Measurements from ENCODE around the gene ANK3.

ANK3 gene

DNA sequence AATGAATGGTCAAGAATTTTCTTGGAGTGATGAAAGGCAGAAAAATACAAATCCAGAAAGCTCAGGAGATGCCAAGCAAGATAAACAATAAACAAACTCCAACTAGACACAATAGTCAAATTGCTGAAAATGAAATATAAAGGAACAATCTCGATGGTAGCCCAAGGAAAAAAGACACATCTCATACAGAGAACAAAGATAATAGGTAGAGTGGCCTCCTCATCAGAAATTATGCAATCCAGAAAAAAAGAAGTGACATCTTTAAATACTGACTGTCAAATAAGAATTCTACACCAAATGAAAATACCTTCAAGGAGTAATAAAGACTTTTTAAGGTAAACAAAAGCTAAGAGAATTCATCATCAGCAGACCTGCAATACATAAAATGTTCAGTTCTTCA, 150.4 kb downstream of the ANK3 start:
- TF ChIP-seq, protein P1, sequence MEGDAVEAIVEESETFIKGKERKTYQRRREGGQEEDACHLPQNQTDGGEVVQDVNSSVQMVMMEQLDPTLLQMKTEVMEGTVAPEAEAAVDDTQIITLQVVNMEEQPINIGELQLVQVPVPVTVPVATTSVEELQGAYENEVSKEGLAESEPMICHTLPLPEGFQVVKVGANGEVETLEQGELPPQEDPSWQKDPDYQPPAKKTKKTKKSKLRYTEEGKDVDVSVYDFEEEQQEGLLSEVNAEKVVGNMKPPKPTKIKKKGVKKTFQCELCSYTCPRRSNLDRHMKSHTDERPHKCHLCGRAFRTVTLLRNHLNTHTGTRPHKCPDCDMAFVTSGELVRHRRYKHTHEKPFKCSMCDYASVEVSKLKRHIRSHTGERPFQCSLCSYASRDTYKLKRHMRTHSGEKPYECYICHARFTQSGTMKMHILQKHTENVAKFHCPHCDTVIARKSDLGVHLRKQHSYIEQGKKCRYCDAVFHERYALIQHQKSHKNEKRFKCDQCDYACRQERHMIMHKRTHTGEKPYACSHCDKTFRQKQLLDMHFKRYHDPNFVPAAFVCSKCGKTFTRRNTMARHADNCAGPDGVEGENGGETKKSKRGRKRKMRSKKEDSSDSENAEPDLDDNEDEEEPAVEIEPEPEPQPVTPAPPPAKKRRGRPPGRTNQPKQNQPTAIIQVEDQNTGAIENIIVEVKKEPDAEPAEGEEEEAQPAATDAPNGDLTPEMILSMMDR (IDR thresholded peaks at IDR 0.05; ENCODE audit: low read depth, low read length, missing control alignments): no peak
- H3K4me3 ChIP-seq (ENCODE audit: low read depth, low read length): no peak overlapping the region
- in situ Hi-C loops (cut with HindIII; ENCODE audit: low sequenced_read_pairs): no loop called here
- no peak for DNase-seq (ENCODE audit: low read depth)

DNA sequence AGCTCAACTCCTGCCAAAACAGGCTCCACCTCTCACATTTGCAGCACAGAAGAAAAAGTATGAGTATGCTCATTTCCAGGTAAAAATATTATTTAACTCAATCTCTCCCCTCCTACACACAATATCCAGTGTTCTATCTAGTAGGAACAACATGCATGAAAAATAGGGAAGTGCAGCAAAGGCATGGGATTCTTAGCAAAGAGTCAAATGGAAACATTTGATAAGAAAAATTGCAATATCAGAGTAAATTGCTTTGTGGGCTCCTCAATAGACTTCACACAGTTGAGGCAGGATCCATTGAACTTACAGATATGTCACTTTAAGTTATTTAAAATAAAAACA, 150.9 kb downstream of the ANK3 start:
- DNase-seq (ENCODE audit: low read depth): no peak
- TF ChIP-seq, protein P1 (IDR thresholded peaks at IDR 0.05; ENCODE audit: low read depth, low read length, missing control alignments): no peak
- H3K4me3 ChIP-seq (ENCODE audit: low read depth, low read length): no peak overlapping the region
- in situ Hi-C loops (cut with HindIII; ENCODE audit: low sequenced_read_pairs): no loop called here

DNA sequence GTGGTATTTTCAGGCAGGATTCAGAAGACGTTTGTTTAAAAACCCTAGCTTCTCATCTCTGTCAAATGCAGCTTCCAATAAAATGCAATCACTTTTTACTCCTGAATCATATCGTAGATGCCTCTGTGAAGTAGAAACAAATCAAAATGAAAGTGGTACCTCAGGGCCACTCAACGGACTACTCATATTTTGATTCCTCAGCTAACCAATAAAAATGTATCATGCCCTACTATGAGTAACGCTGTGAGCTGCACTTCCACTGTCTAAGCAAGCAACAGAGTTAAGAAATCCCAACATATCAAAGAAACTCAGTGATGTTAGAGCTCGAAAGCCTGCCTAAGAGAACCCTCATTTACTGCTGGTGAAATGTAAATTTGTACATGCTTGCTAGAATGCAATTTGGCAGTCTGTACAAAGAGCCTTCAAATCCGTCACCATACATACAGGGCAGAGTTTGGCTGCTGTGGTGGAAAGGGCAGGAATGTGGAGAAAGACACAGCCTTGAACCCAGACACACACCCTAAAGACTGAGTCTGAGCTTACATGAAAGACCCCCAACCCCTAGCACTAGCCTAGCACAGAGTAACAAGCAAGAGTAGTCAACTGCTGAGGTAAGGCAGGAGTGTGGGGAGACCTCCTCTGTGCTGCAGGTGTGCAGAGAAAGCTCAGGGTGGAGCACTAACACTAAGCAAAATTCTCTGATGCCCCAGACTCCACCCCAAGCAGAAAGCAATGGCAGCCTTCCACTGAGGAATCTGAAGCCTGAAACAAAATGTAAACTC, 151.5 kb downstream of the ANK3 start:
- peak; percentile 64 for DNase-seq (ENCODE audit: low read depth)
- TF ChIP-seq, protein P1 (IDR thresholded peaks at IDR 0.05; ENCODE audit: low read depth, low read length, missing control alignments): peak; percentile 58
- in situ Hi-C loops (cut with HindIII; ENCODE audit: low sequenced_read_pairs): no loop called here
- no peak overlapping the region for H3K4me3 ChIP-seq (ENCODE audit: low read depth, low read length)

DNA sequence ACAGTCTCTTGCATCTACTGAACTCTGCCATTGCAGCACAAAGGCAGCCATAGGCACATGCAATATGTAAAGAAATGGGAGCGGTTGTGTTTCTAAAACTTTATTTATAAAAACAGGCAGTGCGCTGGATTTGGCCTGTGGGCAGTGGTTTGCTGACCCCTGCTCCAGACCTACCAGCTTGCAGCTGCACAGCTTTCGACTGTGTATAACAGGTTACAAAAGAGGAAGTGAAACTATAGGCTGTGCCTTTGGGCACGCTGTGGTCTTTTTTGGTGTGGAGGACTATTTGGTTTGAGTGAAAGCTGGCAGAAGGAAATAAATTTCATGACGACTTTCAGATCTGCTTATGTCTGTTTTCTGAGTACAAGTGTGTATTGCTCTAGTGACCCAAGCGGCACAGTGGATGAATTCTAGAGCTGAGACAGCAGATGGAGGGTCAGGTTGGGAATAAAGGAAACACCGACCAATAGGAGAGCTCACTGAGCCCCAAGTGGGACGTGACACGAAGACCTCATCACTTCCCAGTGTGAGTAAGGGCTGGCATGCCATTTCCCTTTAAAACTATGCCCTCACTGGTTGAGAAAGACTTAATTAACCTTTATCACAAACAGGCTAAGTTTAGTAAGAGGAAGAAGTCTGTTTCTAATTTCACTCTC, 152.7 kb downstream of the ANK3 start:
- no peak for DNase-seq (ENCODE audit: low read depth)
- in situ Hi-C loops (cut with HindIII; ENCODE audit: low sequenced_read_pairs): no loop called here
- no peak overlapping the region for H3K4me3 ChIP-seq (ENCODE audit: low read depth, low read length)

DNA sequence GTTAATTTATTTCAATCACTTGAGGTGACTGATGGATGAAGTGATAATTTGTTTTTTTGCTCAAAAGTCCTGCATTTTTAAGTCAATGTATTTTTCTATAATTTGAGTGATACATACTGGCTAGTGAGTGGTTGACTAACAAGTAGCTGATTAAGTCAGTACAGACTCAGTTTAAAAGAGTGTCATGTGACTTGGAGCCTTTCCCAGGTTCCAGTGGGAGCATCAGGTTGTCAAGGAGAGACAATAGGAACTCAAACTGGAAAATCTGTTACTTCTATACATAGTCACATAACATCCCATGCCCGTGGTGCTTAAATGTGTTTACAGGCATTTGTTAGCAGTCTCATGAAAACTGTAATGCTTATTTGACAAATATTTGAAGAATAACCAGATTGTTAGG, 154.7 kb downstream of the ANK3 start:
- DNase-seq (ENCODE audit: low read depth): peak; percentile 33
- no peak overlapping the region for H3K4me3 ChIP-seq (ENCODE audit: low read depth, low read length)
- TF ChIP-seq, protein P1 (IDR thresholded peaks at IDR 0.05; ENCODE audit: low read depth, low read length, missing control alignments): no peak
- in situ Hi-C loops (cut with HindIII; ENCODE audit: low sequenced_read_pairs): no loop called here

More for the DNA sequence above, 152.7 kb downstream of the ANK3 start:
- TF ChIP-seq, protein P1 (IDR thresholded peaks at IDR 0.05; ENCODE audit: low read depth, low read length, missing control alignments): no peak

DNA sequence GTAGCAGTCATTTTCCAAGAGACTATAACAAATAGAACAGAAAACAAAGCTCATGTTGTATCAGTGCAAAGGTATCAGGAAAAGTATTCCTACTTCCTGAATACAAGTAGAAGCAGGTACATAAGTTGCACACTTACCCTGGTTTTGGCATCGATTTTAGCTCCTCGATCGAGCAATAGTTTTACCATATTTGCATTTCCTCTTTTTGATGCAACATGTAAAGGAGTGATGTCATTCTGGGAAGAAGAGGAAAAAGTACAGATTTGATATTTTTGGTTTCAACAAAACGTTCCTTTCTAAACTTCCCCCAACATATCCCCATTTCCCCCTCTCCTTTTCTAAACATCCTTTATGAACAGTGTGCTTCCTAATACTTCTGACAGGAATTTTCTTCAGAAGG, 155.1 kb downstream of the ANK3 start:
- DNase-seq (ENCODE audit: low read depth): no peak
- no peak overlapping the region for H3K4me3 ChIP-seq (ENCODE audit: low read depth, low read length)
- in situ Hi-C loops (cut with HindIII; ENCODE audit: low sequenced_read_pairs): no loop called here
- TF ChIP-seq, protein P1 (IDR thresholded peaks at IDR 0.05; ENCODE audit: low read depth, low read length, missing control alignments): no peak

Data from astrocyte of the cerebellum (primary cell).